OCI-LY1 (cell line): Measurements from ENCODE around the gene CARS1.

Experiments used
- H2AFZ ChIP-seq: fragments of 200-600 bp; sonication (generic), shearing (Covaris generic); 2 replicates; pipeline ENCODE4 v1.6.0; 2014; ENCODE audit warnings: antibody characterized with exemption, mild to moderate bottlenecking, low read length
- H3F3A ChIP-seq: fragments of 200-600 bp; sonication (generic), shearing (Covaris generic); 2 replicates; pipeline ENCODE4 v1.6.0; 2014; ENCODE audit warnings: mild to moderate bottlenecking, antibody characterized with exemption, low read length, moderate library complexity; ENCODE audit not compliant: insufficient read depth
- H3K27ac ChIP-seq: fragments of 200-600 bp; sonication (generic); 2 replicates; pipeline ENCODE4 v1.5.1; 2014; ENCODE audit warnings: low read length, mixed run types, mild to moderate bottlenecking, low read depth; ENCODE audit not compliant: poor library complexity, severe bottlenecking
- H3K27me3 ChIP-seq: fragments of 200-600 bp; sonication (generic); 2 replicates; pipeline ENCODE4 v1.6.0; 2014; ENCODE audit warnings: antibody characterized with exemption, mild to moderate bottlenecking, low read length, moderate library complexity; ENCODE audit not compliant: insufficient read depth
- H3K36me3 ChIP-seq: fragments of 200-600 bp; sonication (generic); 2 replicates; pipeline ENCODE4 v1.6.1; 2014; ENCODE audit warnings: mild to moderate bottlenecking, antibody characterized with exemption, low read length, moderate library complexity, mixed read lengths; ENCODE audit not compliant: insufficient read depth
- H3K4me1 ChIP-seq: fragments of 200-600 bp; sonication (generic); 2 replicates; pipeline ENCODE4 v1.5.1; 2014; ENCODE audit warnings: mild to moderate bottlenecking, low read length, moderate library complexity; ENCODE audit not compliant: insufficient read depth, severe bottlenecking
- H3K4me2 ChIP-seq: fragments of 200-600 bp; sonication (generic), shearing (Covaris generic); 2 replicates; pipeline ENCODE4 v1.6.1; 2014; ENCODE audit warnings: low read length
- H3K4me3 ChIP-seq: fragments of 200-600 bp; sonication (generic); 2 replicates; pipeline ENCODE4 v1.5.1; 2014; ENCODE audit warnings: low read length, low read depth, mild to moderate bottlenecking, mixed read lengths; ENCODE audit not compliant: poor library complexity, severe bottlenecking
- H3K79me2 ChIP-seq: fragments of 200-600 bp; shearing (Covaris generic); 2 replicates; pipeline ENCODE4 v1.6.1; 2016; ENCODE audit warnings: mixed run types, low read length, mixed read lengths; ENCODE audit not compliant: insufficient read depth
- H3K9ac ChIP-seq: fragments of 200-600 bp; sonication (generic), shearing (Covaris generic); 2 replicates; pipeline ENCODE4 v1.6.1; 2014; ENCODE audit warnings: mild to moderate bottlenecking, low read length, mixed read lengths
- H3K9me2 ChIP-seq: fragments of 200-600 bp; sonication (generic), shearing (Covaris generic); 2 replicates; pipeline ENCODE4 v1.6.1; 2014; ENCODE audit warnings: low read depth, mild to moderate bottlenecking, low read length, mixed read lengths
- H3K9me3 ChIP-seq: fragments of 200-600 bp; shearing (Covaris generic); 2 replicates; pipeline ENCODE4 v1.6.1; 2014; ENCODE audit warnings: low read length, mixed read lengths
- H4K20me1 ChIP-seq: fragments of 200-600 bp; sonication (generic), shearing (Covaris generic); 2 replicates; pipeline ENCODE4 v1.6.0; 2016; ENCODE audit warnings: mild to moderate bottlenecking, low read length; ENCODE audit not compliant: insufficient read depth
- CTCF ChIP-seq: fragments of 200-600 bp; sonication (generic), shearing (Covaris generic); IDR thresholded peaks from 2 replicates; pipeline ENCODE4 v1.5.1; 2017; ENCODE audit warnings: mild to moderate bottlenecking, antibody characterized with exemption, low read length, moderate library complexity, mixed read lengths
- EZH2 ChIP-seq: fragments of 200-600 bp; sonication (generic), shearing (Covaris generic); IDR thresholded peaks from 2 replicates; pipeline ENCODE4 v1.8.0; 2017; ENCODE audit warnings: borderline replicate concordance, mixed run types, mild to moderate bottlenecking, antibody characterized with exemption, low read length, moderate library complexity, mixed read lengths

Gene CARS1

GRCh38 chr11:2998073-2998850, 59.0 kb downstream of the CARS1 start:
- no peak overlapping the region for H3K4me2 ChIP-seq
- H3K4me3 ChIP-seq: no peak overlapping the region
- no peaks in the 10 kb centered on the region for H3F3A ChIP-seq
- no peak overlapping the region for H2AFZ ChIP-seq
- H3K27me3 ChIP-seq: no peaks in the 10 kb centered on the region
- no peaks in the 10 kb centered on the region for H4K20me1 ChIP-seq
- TF ChIP-seq CTCF: no peak
- TF ChIP-seq EZH2: no peak
- H3K9me3 ChIP-seq: no peaks in the 10 kb centered on the region
- H3K79me2 ChIP-seq: no peaks in the 10 kb centered on the region
- no peaks in the 10 kb centered on the region for H3K9me2 ChIP-seq
- peaks cover 12% of the 10 kb centered on the region for H3K4me1 ChIP-seq
- H3K36me3 ChIP-seq: peaks cover 19% of the 10 kb centered on the region; the same call in 1 of the 2 replicates
- H3K9ac ChIP-seq: no peak overlapping the region
- no peak overlapping the region for H3K27ac ChIP-seq

GRCh38 chr11:2997406-2997805, 59.8 kb downstream of the CARS1 start:
- Histone ChIP-seq H3K9ac (no peak overlapping the region), H3K9me2 (no peaks in the 10 kb centered on the region), H3K9me3 (no peaks in the 10 kb centered on the region), H3K4me3 (no peak overlapping the region), H3F3A (no peaks in the 10 kb centered on the region), H4K20me1 (no peaks in the 10 kb centered on the region), H2AFZ (no peak overlapping the region), H3K4me1 (peaks cover 17% of the 10 kb centered on the region), H3K4me2 (no peak overlapping the region), H3K27ac (no peak overlapping the region), H3K79me2 (no peaks in the 10 kb centered on the region), H3K36me3 (peaks cover 11% of the 10 kb centered on the region; the same call in 1 of the 2 replicates), H3K27me3 (no peaks in the 10 kb centered on the region)
- TF ChIP-seq EZH2: no peak
- TF ChIP-seq CTCF: no peak

GRCh38 chr11:2996976-2997375, 60.2 kb downstream of the CARS1 start:
- H3K4me2 ChIP-seq: no peak overlapping the region
- H3K9me2 ChIP-seq: no peaks in the 10 kb centered on the region
- H3K4me1 ChIP-seq: peaks cover 17% of the 10 kb centered on the region
- peaks cover 8% of the 10 kb centered on the region; the same call in 1 of the 2 replicates for H3K36me3 ChIP-seq
- no peak overlapping the region for H3K9ac ChIP-seq
- H3K27ac ChIP-seq: no peak overlapping the region
- no peaks in the 10 kb centered on the region for H3K9me3 ChIP-seq
- no peaks in the 10 kb centered on the region for H4K20me1 ChIP-seq
- no peak overlapping the region for H2AFZ ChIP-seq
- no peak for TF ChIP-seq CTCF
- no peak for TF ChIP-seq EZH2
- H3K4me3 ChIP-seq: no peak overlapping the region
- H3F3A ChIP-seq: no peaks in the 10 kb centered on the region
- no peaks in the 10 kb centered on the region for H3K79me2 ChIP-seq
- H3K27me3 ChIP-seq: no peaks in the 10 kb centered on the region
